H1 (cell line): ENCODE results near the gene CYB5R3. TPM values are rescaled to one million over a fixed set of nuclear protein-coding genes. Genes with fewer than 3 reads are reported as not detected.
"Not testable (repeated sequence)": the region's sequence is repeated elsewhere in the genome, so short reads cannot be mapped to it uniquely, and the experiment has no call there.

Source experiments
- CTCF ChIA-PET: fragments of 300-600 bp; sonication (Branson Sonifier 250); formaldehyde crosslinking; loops from one replicate; lab custom pipeline; 2021; ENCODE audit not compliant: partially characterized antibody; lab: Charles Lee
- POLR2A ChIA-PET: fragments of 300-600 bp; sonication (Branson Sonifier 250); formaldehyde crosslinking; loops from one replicate; lab custom pipeline; 2021; ENCODE audit warnings: inconsistent platforms; ENCODE audit not compliant: partially characterized antibody; lab: Charles Lee
- DNase-seq, 2 experiments: peaks; one replicate each; pipeline versions ENCODE4 v3.0.0 to v3.0.0-alpha.2; 2010 to 2022; ENCODE audit warnings: low spot score in 2 of 2, low read depth in 1 of 2, mixed read lengths in 1 of 2
- FAIRE-seq: peaks from 2 replicates; lab custom pipeline; 2011; peaks lifted over from hg19 to GRCh38; lab: Jason Lieb, UNC
- H2AFZ ChIP-seq: 2 replicates; pipeline ENCODE4 v1.8.1; 2012; ENCODE audit warnings: low read length, inconsistent platforms
- H2AK5ac ChIP-seq: 2 replicates; pipeline ENCODE4 v1.6.1; 2013; ENCODE audit warnings: low read depth, low read length
- H2BK120ac ChIP-seq: replicated peaks from 2 replicates; pipeline ENCODE3; 2013; ENCODE audit warnings: low read depth, low read length, inconsistent platforms
- H2BK12ac ChIP-seq: 2 replicates; pipeline ENCODE4 v1.6.1; 2013; ENCODE audit warnings: low read depth, low read length
- H2BK15ac ChIP-seq: 2 replicates; pipeline ENCODE4 v1.6.1; 2013; ENCODE audit warnings: low read length
- H2BK20ac ChIP-seq: 2 replicates; pipeline ENCODE4 v1.6.1; 2013; ENCODE audit warnings: low read length
- H2BK5ac ChIP-seq: 2 replicates; pipeline ENCODE4 v1.6.1; 2013; ENCODE audit warnings: low read depth, low read length
- H3K14ac ChIP-seq: 2 replicates; pipeline ENCODE4 v1.6.1; 2013; ENCODE audit warnings: inconsistent platforms; ENCODE audit not compliant: insufficient read length
- H3K18ac ChIP-seq: 2 replicates; pipeline ENCODE4 v1.6.1; 2013; ENCODE audit warnings: low read length; ENCODE audit errors: extremely low read depth
- H3K23ac ChIP-seq: 2 replicates; pipeline ENCODE4 v1.6.1; 2013; ENCODE audit warnings: inconsistent platforms; ENCODE audit not compliant: insufficient read length
- H3K23me2 ChIP-seq: 2 replicates; pipeline ENCODE4 v1.6.1; 2013; ENCODE audit warnings: low read depth, low read length
- H3K27ac ChIP-seq: 2 replicates; pipeline ENCODE4 v1.6.1; 2011; ENCODE audit warnings: low read depth, low read length, inconsistent platforms
- H3K27me3 ChIP-seq, 4 experiments: replicated peaks in 1 of 4; 1 replicate in 1 of 4; 2 replicates in 3 of 4; pipeline versions ENCODE4 v1.6.1 to v1.8.1; 2011 to 2013; ENCODE audit warnings: low read length in 3 of 4, mild to moderate bottlenecking in 3 of 4, inconsistent platforms in 2 of 4, mixed read lengths in 2 of 4, moderate library complexity in 1 of 4; ENCODE audit not compliant: control insufficient read depth in 3 of 4, insufficient read depth in 3 of 4; ENCODE audit errors: extremely low read depth in 1 of 4
- H3K36me3 ChIP-seq, 4 experiments: 2 replicates each; pipeline versions ENCODE4 v1.6.1 to v1.8.1; 2011 to 2013; ENCODE audit warnings: mild to moderate bottlenecking in 4 of 4, low read length in 3 of 4, moderate library complexity in 2 of 4, control low read depth in 1 of 4, inconsistent platforms in 1 of 4; ENCODE audit not compliant: insufficient read depth in 4 of 4, control insufficient read depth in 2 of 4
- H3K4ac ChIP-seq: replicated peaks from 2 replicates; pipeline ENCODE3; 2013; ENCODE audit warnings: low read length, low read depth, mixed read lengths, inconsistent platforms; ENCODE audit not compliant: insufficient read length
- H3K4me1 ChIP-seq, 4 experiments: replicated peaks in 1 of 4; 1 replicate in 1 of 4; 2 replicates in 3 of 4; pipeline versions ENCODE4 v1.6.1 to v1.8.1; 2011 to 2013; ENCODE audit warnings: low read length in 3 of 4, inconsistent platforms in 2 of 4, mixed read lengths in 1 of 4; ENCODE audit not compliant: insufficient read depth in 4 of 4, control insufficient read depth in 3 of 4
- H3K4me2 ChIP-seq, 2 experiments: 2 replicates each; pipeline versions ENCODE4 v1.6.1 to v1.8.1; 2011 to 2013; ENCODE audit warnings: low read depth in 2 of 2, low read length in 2 of 2, control low read depth in 1 of 2, inconsistent platforms in 1 of 2, mild to moderate bottlenecking in 1 of 2; ENCODE audit not compliant: insufficient read depth in 1 of 2
- H3K4me3 ChIP-seq, 4 experiments: fragments of 200-600, 300-600 bp in 1 of 4; sonication (generic), shearing (Covaris generic), sonication (Bioruptor Twin) in 1 of 4; 2 replicates each; pipeline versions ENCODE4 v1.5.1 to v1.8.1; 2011 to 2016; ENCODE audit warnings: low read length in 4 of 4, low read depth in 3 of 4, control low read depth in 2 of 4, inconsistent platforms in 2 of 4, mild to moderate bottlenecking in 2 of 4, mixed read lengths in 1 of 4, moderate library complexity in 1 of 4; ENCODE audit not compliant: insufficient read depth in 2 of 4; ENCODE audit errors: extremely low read depth in 1 of 4
- H3K56ac ChIP-seq: replicated peaks from 2 replicates; pipeline ENCODE3; 2013; ENCODE audit warnings: low read depth, mild to moderate bottlenecking, mixed read lengths, low read length, inconsistent platforms; ENCODE audit not compliant: insufficient read length
- H3K79me1 ChIP-seq: 2 replicates; pipeline ENCODE4 v1.6.1; 2013; ENCODE audit warnings: low read depth, low read length, control low read depth
- H3K79me2 ChIP-seq, 2 experiments: 2 replicates each; pipeline versions ENCODE4 v1.6.1 to v1.8.1; 2012 to 2013; ENCODE audit warnings: low read length in 2 of 2, mild to moderate bottlenecking in 2 of 2, inconsistent platforms in 1 of 2; ENCODE audit not compliant: insufficient read depth in 2 of 2, control insufficient read depth in 1 of 2
- H3K9ac ChIP-seq, 4 experiments: replicated peaks in 1 of 4; 1 replicate in 1 of 4; 2 replicates in 3 of 4; pipeline versions ENCODE4 v1.6.1 to v1.8.1; 2011 to 2013; ENCODE audit warnings: low read depth in 3 of 4, low read length in 3 of 4, control low read depth in 2 of 4, mild to moderate bottlenecking in 2 of 4, moderate library complexity in 2 of 4, inconsistent platforms in 1 of 4; ENCODE audit errors: extremely low read depth in 1 of 4
- H3K9me3 ChIP-seq, 2 experiments: 2 replicates each; pipeline versions ENCODE4 v1.6.1 to v1.8.1; 2012 to 2013; ENCODE audit warnings: mild to moderate bottlenecking in 2 of 2, moderate library complexity in 2 of 2, control low read depth in 1 of 2, inconsistent platforms in 1 of 2, low read depth in 1 of 2, low read length in 1 of 2, mixed read lengths in 1 of 2; ENCODE audit not compliant: insufficient read depth in 2 of 2
- H4K20me1 ChIP-seq, 2 experiments: replicated peaks in 1 of 2; 2 replicates each; pipeline versions ENCODE3 to v1.8.1; 2011 to 2013; ENCODE audit warnings: inconsistent platforms in 2 of 2, low read length in 2 of 2, mild to moderate bottlenecking in 1 of 2; ENCODE audit not compliant: insufficient read depth in 2 of 2, control insufficient read depth in 1 of 2
- H4K5ac ChIP-seq: 2 replicates; pipeline ENCODE4 v1.6.1; 2013; ENCODE audit warnings: low read length, low read depth, mixed read lengths, inconsistent platforms; ENCODE audit not compliant: insufficient read length
- H4K8ac ChIP-seq: 2 replicates; pipeline ENCODE4 v1.8.0; 2013; ENCODE audit warnings: mild to moderate bottlenecking, moderate library complexity, low read length, inconsistent platforms; ENCODE audit not compliant: insufficient read depth; ENCODE audit errors: extremely low read depth
- H4K91ac ChIP-seq: replicated peaks from 2 replicates; pipeline ENCODE3; 2013; ENCODE audit warnings: low read length, mixed read lengths, inconsistent platforms; ENCODE audit not compliant: insufficient read length
- WGBS, 2 experiments: shearing (Covaris generic) in 1 of 2; methylation state at CpG; one replicate each; pipeline versions ENCODE4 v1.1.6 to v1.1.7; 2013 to 2015; ENCODE audit warnings: low lambda C conversion rate in 2 of 2, mixed read lengths in 2 of 2, inconsistent platforms in 1 of 2, low coverage in 1 of 2, missing lambda C conversion rate in 1 of 2; ENCODE audit not compliant: insufficient replicate concordance in 2 of 2, insufficient coverage in 1 of 2, insufficient read length in 1 of 2; ENCODE audit errors: extremely low coverage in 1 of 2, missing lambda C conversion rate in 1 of 2; 5-methylcytosine and 5-hydroxymethylcytosine counted together
- polyA plus RNA-seq, 7 experiments: library from polyadenylated mRNA; depleted of rRNA in 3 of 7; stranded (reverse) in 5 of 7; unstranded in 2 of 7; fragments of >200 nt in 5 of 7; fragments of 200-250 nt in 2 of 7; gene quantifications; 1 replicate in 5 of 7; 2 replicates in 1 of 7; 4 replicates in 1 of 7; pipeline versions ENCODE4 v1.2.1 to v1.2.3, GENCODE V29; 2011 to 2013; ENCODE audit warnings: missing spikeins in 2 of 7, mixed read lengths in 2 of 7
- total RNA-seq: library from RNA; stranded (reverse); fragmentation: NEBNext Ultra II Directional; extraction: Animal tissue kit (Norgen Biotek cat#: 25700); gene quantifications from 2 replicates; pipeline ENCODE4 v1.2.1, GENCODE V29; 2021

CYB5R3 gene
- total and polyA plus RNA-seq, 2 of the 8 experiments (the other 6 are each of a cell fraction or from before 2014, with no cell fraction given) = 75.3 to 113 TPM

GRCh38 chr22:42677936-42678335 lies 28.7 kb upstream of the CYB5R3 start:
- H3K18ac ChIP-seq, H3K14ac ChIP-seq, H4K8ac ChIP-seq, POLR2A ChIA-PET, H2BK20ac ChIP-seq, H3K4me1 ChIP-seq, H4K20me1 ChIP-seq, H3K4me3 ChIP-seq, H3K27me3 ChIP-seq, H3K23ac ChIP-seq, H2BK5ac ChIP-seq, H4K91ac ChIP-seq, H3K56ac ChIP-seq, H4K5ac ChIP-seq, H3K9me3 ChIP-seq, H2AFZ ChIP-seq, H3K4me2 ChIP-seq, H2BK120ac ChIP-seq, H3K36me3 ChIP-seq, H3K79me1 ChIP-seq, H3K27ac ChIP-seq, H3K23me2 ChIP-seq, H3K4ac ChIP-seq, H2BK15ac ChIP-seq, H3K79me2 ChIP-seq, H3K9ac ChIP-seq, H2BK12ac ChIP-seq, H2AK5ac ChIP-seq, DNase-seq, FAIRE-seq: not testable (repeated sequence)
- CTCF ChIA-PET = interaction anchor here (1.2 to 1.7 kb wide), 2 partner anchors 14 to 190 kb away, joined by 3 read pairs; no protein-coding TSS in a partner anchor
- WGBS, 2 experiments = 95% methylated on average over 4 of the region's 4 CpGs; no CpG with 5 or more reads in 1 of the 2 experiments
